ENCODE results near the gene ELAVL2.
A peak's percentile ranks its signal among the peaks of the same experiment; 100 is the strongest.

ELAVL2 gene

GRCh38 chr9:23825700-23826099 is 340 bp downstream of the ELAVL2 start:
- peak overlapping the region; percentile 75 for H3K9ac ChIP-seq (ENCODE audit: low read depth, low read length)
- no peaks in the 10 kb centered on the region for H3K36me3 ChIP-seq (ENCODE audit: insufficient read depth, low read length)
- peaks cover 7% of the 10 kb centered on the region for H3K4me1 ChIP-seq (ENCODE audit: insufficient read depth, low read length)
- no peaks in the 10 kb centered on the region for H3K9me3 ChIP-seq (ENCODE audit: control insufficient read depth, insufficient read depth, low read length)

GRCh38 chr9:23824830-23825591 is 1.0 kb downstream of the ELAVL2 start:
- Histone ChIP-seq H3K9me3 (ENCODE audit: control insufficient read depth, insufficient read depth, low read length) (no peaks in the 10 kb centered on the region), H3K36me3 (ENCODE audit: insufficient read depth, low read length) (no peaks in the 10 kb centered on the region), H3K4me1 (ENCODE audit: insufficient read depth, low read length) (peaks cover 7% of the 10 kb centered on the region), H3K9ac (ENCODE audit: low read depth, low read length) (peak overlapping the region; percentile 75)

- Histone ChIP-seq H3K9ac (ENCODE audit: low read depth, low read length) (peak overlapping the region; percentile 75; the same call in 1 of the 2 replicates), H3K9me3 (ENCODE audit: control insufficient read depth, insufficient read depth, low read length) (no peaks in the 10 kb centered on the region), H3K4me1 (ENCODE audit: insufficient read depth, low read length) (peaks cover 11% of the 10 kb centered on the region), H3K36me3 (ENCODE audit: insufficient read depth, low read length) (no peaks in the 10 kb centered on the region)
Observed at GRCh38 chr9:23823986-23824829, 1.8 kb downstream of the ELAVL2 start.

GRCh38 chr9:23823269-23823668 is 2.8 kb downstream of the ELAVL2 start:
- peaks cover 20% of the 10 kb centered on the region for H3K4me1 ChIP-seq (ENCODE audit: insufficient read depth, low read length)
- peak overlapping the region; percentile 64; the same call in 1 of the 2 replicates for H3K9ac ChIP-seq (ENCODE audit: low read depth, low read length)
- no peaks in the 10 kb centered on the region for H3K9me3 ChIP-seq (ENCODE audit: control insufficient read depth, insufficient read depth, low read length)
- H3K36me3 ChIP-seq (ENCODE audit: insufficient read depth, low read length) = no peaks in the 10 kb centered on the region

- Histone ChIP-seq H3K9ac (ENCODE audit: low read depth, low read length) (peak overlapping the region; percentile 64), H3K9me3 (ENCODE audit: control insufficient read depth, insufficient read depth, low read length) (no peaks in the 10 kb centered on the region), H3K36me3 (ENCODE audit: insufficient read depth, low read length) (no peaks in the 10 kb centered on the region), H3K4me1 (ENCODE audit: insufficient read depth, low read length) (peaks cover 21% of the 10 kb centered on the region)
Observed at GRCh38 chr9:23822261-23823169, 3.5 kb downstream of the ELAVL2 start.

GRCh38 chr9:23821375-23822181 is 4.5 kb downstream of the ELAVL2 start:
- Histone ChIP-seq H3K9ac (ENCODE audit: low read depth, low read length) (peak overlapping the region; percentile 64), H3K4me1 (ENCODE audit: insufficient read depth, low read length) (peaks cover 21% of the 10 kb centered on the region), H3K36me3 (ENCODE audit: insufficient read depth, low read length) (no peaks in the 10 kb centered on the region), H3K9me3 (ENCODE audit: control insufficient read depth, insufficient read depth, low read length) (no peaks in the 10 kb centered on the region)

GRCh38 chr9:23820451-23821374 is 5.3 kb downstream of the ELAVL2 start:
- Histone ChIP-seq H3K9ac (ENCODE audit: low read depth, low read length) (peak overlapping the region; percentile 64), H3K9me3 (ENCODE audit: control insufficient read depth, insufficient read depth, low read length) (no peaks in the 10 kb centered on the region), H3K4me1 (ENCODE audit: insufficient read depth, low read length) (peaks cover 22% of the 10 kb centered on the region), H3K36me3 (ENCODE audit: insufficient read depth, low read length) (no peaks in the 10 kb centered on the region)

GRCh38 chr9:23819403-23819802 is 6.6 kb downstream of the ELAVL2 start:
- Histone ChIP-seq H3K9ac (ENCODE audit: low read depth, low read length) (no peak overlapping the region), H3K36me3 (ENCODE audit: insufficient read depth, low read length) (no peaks in the 10 kb centered on the region), H3K9me3 (ENCODE audit: control insufficient read depth, insufficient read depth, low read length) (no peaks in the 10 kb centered on the region), H3K4me1 (ENCODE audit: insufficient read depth, low read length) (peaks cover 24% of the 10 kb centered on the region)

GRCh38 chr9:23814243-23814642 is 11.8 kb downstream of the ELAVL2 start:
- Histone ChIP-seq H3K36me3 (ENCODE audit: insufficient read depth, low read length) (no peaks in the 10 kb centered on the region), H3K4me1 (ENCODE audit: insufficient read depth, low read length) (peaks cover 32% of the 10 kb centered on the region; the same call in 1 of the 2 replicates), H3K9ac (ENCODE audit: low read depth, low read length) (no peak overlapping the region), H3K9me3 (ENCODE audit: control insufficient read depth, insufficient read depth, low read length) (no peaks in the 10 kb centered on the region)

GRCh38 chr9:23812673-23813072 is 13.4 kb downstream of the ELAVL2 start:
- Histone ChIP-seq H3K9me3 (ENCODE audit: control insufficient read depth, insufficient read depth, low read length) (no peaks in the 10 kb centered on the region), H3K4me1 (ENCODE audit: insufficient read depth, low read length) (peaks cover 24% of the 10 kb centered on the region; the same call in 1 of the 2 replicates), H3K36me3 (ENCODE audit: insufficient read depth, low read length) (no peaks in the 10 kb centered on the region), H3K9ac (ENCODE audit: low read depth, low read length) (no peak overlapping the region)

- Histone ChIP-seq H3K36me3 (ENCODE audit: insufficient read depth, low read length) (no peaks in the 10 kb centered on the region), H3K9ac (ENCODE audit: low read depth, low read length) (no peak overlapping the region), H3K9me3 (ENCODE audit: control insufficient read depth, insufficient read depth, low read length) (no peaks in the 10 kb centered on the region), H3K4me1 (ENCODE audit: insufficient read depth, low read length) (peaks cover 29% of the 10 kb centered on the region; the same call in 1 of the 2 replicates)
Observed at GRCh38 chr9:23811633-23812032, 14.4 kb downstream of the ELAVL2 start.

- Histone ChIP-seq H3K4me1 (ENCODE audit: insufficient read depth, low read length) (peaks cover 13% of the 10 kb centered on the region; the same call in 1 of the 2 replicates), H3K9ac (ENCODE audit: low read depth, low read length) (no peak overlapping the region), H3K9me3 (ENCODE audit: control insufficient read depth, insufficient read depth, low read length) (no peaks in the 10 kb centered on the region), H3K36me3 (ENCODE audit: insufficient read depth, low read length) (no peaks in the 10 kb centered on the region)
Observed at GRCh38 chr9:23803216-23803615, 22.8 kb downstream of the ELAVL2 start.

All from ES-I3 (cell line).